PC-3 (cell line): ENCODE measurements around the gene RBBP8NL. TPM values are rescaled to one million over a fixed set of nuclear protein-coding genes. Genes with fewer than 3 reads are reported as not detected.

Experiments used
- ATAC-seq: fragments of 200-7000 bp; cut with Tn5 transposase; 2 replicates; pipeline ENCODE4 v1.9.1; 2020; ENCODE audit warnings: mild to moderate bottlenecking, moderate library complexity
- BruUV-seq: library from RNA; stranded (reverse); fragments of 400-500 nt; replicated peaks from 2 replicates; lab custom pipeline; 2021; lab: Mats Ljungman, UMichigan
- CTCF ChIA-PET: fragments of 300-600 bp; sonication (Branson Sonifier 250); formaldehyde crosslinking; loops from one replicate; lab custom pipeline; 2022; ENCODE audit warnings: antibody characterized with exemption; lab: Charles Lee
- POLR2A ChIA-PET: fragments of 300-600 bp; sonication (Branson Sonifier 250); formaldehyde crosslinking; loops from one replicate; lab custom pipeline; 2022; ENCODE audit warnings: antibody characterized with exemption; ENCODE audit not compliant: unreplicated experiment; lab: Charles Lee
- DNase-seq: peaks from one replicate; pipeline ENCODE4 v3.0.0-alpha.2; 2015
- H2AFZ ChIP-seq: fragments of 300-600 bp; sonication (generic); 2 replicates; pipeline ENCODE4 v1.6.0; 2016; ENCODE audit warnings: antibody characterized with exemption, low read length
- H3F3A ChIP-seq: fragments of 300-600 bp; sonication (generic); one replicate; pipeline ENCODE4 v1.6.0; 2017; ENCODE audit warnings: antibody characterized with exemption, low read length, control low read depth, mild to moderate bottlenecking; ENCODE audit not compliant: unreplicated experiment
- H3K27ac ChIP-seq: fragments of 300-600 bp; sonication (generic); 2 replicates; pipeline ENCODE4 v1.5.1; 2016; ENCODE audit warnings: mild to moderate bottlenecking, low read length
- H3K27me3 ChIP-seq: fragments of 300-600 bp; sonication (generic); 2 replicates; pipeline ENCODE4 v1.6.1; 2016; ENCODE audit warnings: low read length, mixed read lengths
- H3K36me3 ChIP-seq: fragments of 300-600 bp; sonication (generic); 2 replicates; pipeline ENCODE4 v1.6.1; 2016; ENCODE audit warnings: low read depth, mixed run types, low read length, mixed read lengths
- H3K4me1 ChIP-seq: fragments of 300-600 bp; sonication (generic); 2 replicates; pipeline ENCODE4 v1.5.1; 2016; ENCODE audit warnings: low read length; ENCODE audit not compliant: insufficient read depth
- H3K4me2 ChIP-seq: fragments of 300-600 bp; sonication (generic); 2 replicates; pipeline ENCODE4 v1.6.0; 2016; ENCODE audit warnings: low read length
- H3K4me3 ChIP-seq: fragments of 300-600 bp; sonication (generic); 2 replicates; pipeline ENCODE4 v1.5.1; 2016; ENCODE audit warnings: mild to moderate bottlenecking, low read length, mixed read lengths
- H3K79me2 ChIP-seq: fragments of 300-600 bp; sonication (generic); 2 replicates; pipeline ENCODE4 v1.6.1; 2017; ENCODE audit warnings: low read length, mixed read lengths
- H3K9ac ChIP-seq: fragments of 300-600 bp; sonication (generic); 2 replicates; pipeline ENCODE4 v1.6.0; 2016; ENCODE audit warnings: mild to moderate bottlenecking, low read length
- H3K9me2 ChIP-seq: fragments of 300-600 bp; sonication (generic); replicated peaks from 2 replicates; pipeline ENCODE4 v1.6.1; 2016; ENCODE audit warnings: mixed run types, low read length, mixed read lengths
- H3K9me3 ChIP-seq: fragments of 300-600 bp; sonication (generic); 2 replicates; pipeline ENCODE4 v1.6.1; 2016; ENCODE audit warnings: low read length, mixed read lengths
- H4K20me1 ChIP-seq: fragments of 300-600 bp; sonication (generic); 2 replicates; pipeline ENCODE4 v1.6.1; 2016; ENCODE audit warnings: low read length, mixed read lengths
- CTCF ChIP-seq: fragments of 300-600 bp; sonication (generic); conservative IDR thresholded peaks from 2 replicates; pipeline ENCODE4 v1.5.1; 2017; ENCODE audit warnings: antibody characterized with exemption, low read depth, mild to moderate bottlenecking, low read length
- EZH2 ChIP-seq: fragments of 300-600 bp; sonication (generic); IDR thresholded peaks from one replicate; pipeline ENCODE4 v1.6.1; 2017; ENCODE audit warnings: antibody characterized with exemption, mild to moderate bottlenecking, low read length; ENCODE audit not compliant: unreplicated experiment
- EZH2phosphoT487 ChIP-seq: fragments of 300-600 bp; sonication (generic); IDR thresholded peaks from 2 replicates; pipeline ENCODE4 v1.6.1; 2018; ENCODE audit warnings: mild to moderate bottlenecking, antibody characterized with exemption, low read length, borderline replicate concordance
- intact Hi-C: fragments of 100-400 bp; cut with micrococcal nuclease; formaldehyde crosslinking; loops from 2 replicates; pipeline ENCODE4 v1.9.0; 2023
- total RNA-seq: library from RNA; depleted of rRNA; stranded (reverse); fragments of >200 nt; gene quantifications from 2 replicates; pipeline ENCODE4 v1.2.3, GENCODE V29; 2014

The RBBP8NL gene
- total RNA-seq, 1 experiment from 2014 or later = 9.4 TPM

GRCh38 chr20:62395311-62396242 is 31.8 kb downstream of the RBBP8NL start:
- H3K27ac ChIP-seq = no peak overlapping the region
- H3K79me2 ChIP-seq = no peaks in the 10 kb centered on the region
- H2AFZ ChIP-seq = no peak overlapping the region
- no peaks in the 10 kb centered on the region for H3K9me2 ChIP-seq
- ChIA-PET POLR2A (no interaction called here), CTCF (no interaction called here)
- no peaks in the 10 kb centered on the region for H3K9me3 ChIP-seq
- ATAC-seq = no peak
- no peaks in the 10 kb centered on the region for H4K20me1 ChIP-seq
- BruUV-seq = no TSS peak
- no peaks in the 10 kb centered on the region for H3K27me3 ChIP-seq
- no peak for TF ChIP-seq CTCF
- no peak for DNase-seq
- no peaks in the 10 kb centered on the region for H3F3A ChIP-seq
- intact Hi-C loops = no loop called here
- H3K9ac ChIP-seq = no peak overlapping the region
- no peak overlapping the region for H3K4me3 ChIP-seq
- H3K4me2 ChIP-seq = no peak overlapping the region
- H3K36me3 ChIP-seq = no peaks in the 10 kb centered on the region
- no peaks in the 10 kb centered on the region for H3K4me1 ChIP-seq

- ChIA-PET POLR2A (no interaction called here), CTCF (no interaction called here)
- Histone ChIP-seq H3K4me2 (no peak overlapping the region), H3K9ac (no peak overlapping the region), H3K9me2 (no peaks in the 10 kb centered on the region), H3K4me3 (no peak overlapping the region), H3K4me1 (no peaks in the 10 kb centered on the region), H3K36me3 (peaks cover 3% of the 10 kb centered on the region), H3F3A (peaks cover 7% of the 10 kb centered on the region), H3K79me2 (0 out of 2 replicates have a peak, but pooled peaks cover 3% of the 10 kb centered on the region), H3K27me3 (no peaks in the 10 kb centered on the region), H3K9me3 (no peaks in the 10 kb centered on the region), H3K27ac (no peak overlapping the region), H2AFZ (no peak overlapping the region), H4K20me1 (peaks cover 6% of the 10 kb centered on the region)
- ATAC-seq = no peak
- no TSS peak for BruUV-seq
- TF ChIP-seq EZH2phosphoT487 (no peak), EZH2 (no peak), CTCF (no peak)
- intact Hi-C loops = no loop called here
- no peak for DNase-seq
Measured at GRCh38 chr20:62394248-62395245, 32.8 kb downstream of the RBBP8NL start.
